Esophagus muscularis mucosa (tissue), 4 donors: ENCODE measurements around the gene ACSF3. TPM values are rescaled to one million over a fixed set of nuclear protein-coding genes. Genes with fewer than 3 reads are reported as not detected.

Experiments
- DNase-seq: peaks from one replicate; pipeline ENCODE4 v3.0.0-alpha.2; 2017; ENCODE audit errors: extremely low spot score
- H3K27ac ChIP-seq, 4 donors: fragments of 200-600 bp; sonication (generic); replicated peaks in 1 of 4; 1 replicate in 3 of 4; 2 replicates in 1 of 4; pipeline ENCODE4 v1.5.1; 2016 to 2019; ENCODE audit warnings: mild to moderate bottlenecking in 1 of 4
- H3K27me3 ChIP-seq, 4 donors: fragments of 200-600 bp; sonication (generic); one replicate each; pipeline versions ENCODE4 v1.5.1 to v1.6.0; 2016 to 2019
- H3K36me3 ChIP-seq, 4 donors: fragments of 200-600 bp; sonication (generic); one replicate each; pipeline ENCODE4 v1.5.1; 2016 to 2019
- H3K4me1 ChIP-seq, 4 donors: fragments of 200-600 bp; sonication (generic); one replicate each; pipeline ENCODE4 v1.5.1; 2016 to 2019
- H3K4me3 ChIP-seq, 4 donors: fragments of 200-600 bp; sonication (generic); 1 replicate in 2 of 4; 2 replicates in 2 of 4; pipeline ENCODE4 v1.5.1; 2016 to 2019; ENCODE audit warnings: mild to moderate bottlenecking in 4 of 4, moderate library complexity in 1 of 4
- H3K9me3 ChIP-seq, 4 donors: fragments of 200-600 bp; sonication (generic); 1 replicate in 3 of 4; 2 replicates in 1 of 4; pipeline ENCODE4 v1.5.1; 2016 to 2019
- EP300 ChIP-seq: sonication (generic); formaldehyde crosslinking; IDR thresholded peaks from one replicate; pipeline ENCODE4 v1.6.1; 2017; ENCODE audit warnings: antibody characterized with exemption
- POLR2A ChIP-seq: fragments of 450-650 bp; IDR thresholded peaks from one replicate; pipeline ENCODE4 v1.6.1; 2017; ENCODE audit warnings: antibody characterized with exemption, moderate library complexity, mild to moderate bottlenecking, low read depth
- POLR2AphosphoS5 ChIP-seq, 2 donors: sonication (generic); formaldehyde crosslinking; IDR thresholded peaks; one replicate each; pipeline ENCODE4 v1.6.1; 2017; ENCODE audit warnings: antibody characterized with exemption in 2 of 2
- WGBS: methylation state at CpG from one replicate; pipeline ENCODE4 v1.1.5; 2018; 5-methylcytosine and 5-hydroxymethylcytosine counted together
- intact Hi-C: fragments of 100-400 bp; cut with DNase I; formaldehyde crosslinking; loops from one replicate; pipeline ENCODE4 v1.15.1; 2023
- total RNA-seq, 4 donors: library from RNA; depleted of rRNA; stranded (reverse); fragments of >200 nt; gene quantifications; one replicate each; pipeline versions ENCODE4 v1.1.0 to v1.2.1, GENCODE V29; 2016
- TF ChIP-seq, protein P1 (sequence below), 3 experiments: fragments of 200-600 bp in 2 of 3; fragments of 450-650 bp in 1 of 3; sonication (generic) in 2 of 3; IDR thresholded peaks; one replicate each; pipeline ENCODE4 v1.5.1; 2017 to 2019; ENCODE audit warnings: antibody characterized with exemption in 3 of 3, mild to moderate bottlenecking in 2 of 3, moderate library complexity in 1 of 3

Gene ACSF3
- total RNA-seq, 4 donors from 2014 or later, result 23.5 to 29.8 (median 27.2) TPM

- no peak for DNase-seq
- Histone ChIP-seq H3K27ac (no peak overlapping the region), H3K4me3 (no peak overlapping the region), H3K36me3 (peaks cover 23 to 93% (median 84%) of the 10 kb centered on the region in 4 donors), H3K4me1 (peaks cover 0 to under 1% (median 0%) of the 10 kb centered on the region in 4 donors), H3K27me3 (no peaks in the 10 kb centered on the region), H3K9me3 (no peaks in the 10 kb centered on the region)
- WGBS, result 95% methylated on average over 20 of the region's 22 CpGs
- TF ChIP-seq, protein P1, sequence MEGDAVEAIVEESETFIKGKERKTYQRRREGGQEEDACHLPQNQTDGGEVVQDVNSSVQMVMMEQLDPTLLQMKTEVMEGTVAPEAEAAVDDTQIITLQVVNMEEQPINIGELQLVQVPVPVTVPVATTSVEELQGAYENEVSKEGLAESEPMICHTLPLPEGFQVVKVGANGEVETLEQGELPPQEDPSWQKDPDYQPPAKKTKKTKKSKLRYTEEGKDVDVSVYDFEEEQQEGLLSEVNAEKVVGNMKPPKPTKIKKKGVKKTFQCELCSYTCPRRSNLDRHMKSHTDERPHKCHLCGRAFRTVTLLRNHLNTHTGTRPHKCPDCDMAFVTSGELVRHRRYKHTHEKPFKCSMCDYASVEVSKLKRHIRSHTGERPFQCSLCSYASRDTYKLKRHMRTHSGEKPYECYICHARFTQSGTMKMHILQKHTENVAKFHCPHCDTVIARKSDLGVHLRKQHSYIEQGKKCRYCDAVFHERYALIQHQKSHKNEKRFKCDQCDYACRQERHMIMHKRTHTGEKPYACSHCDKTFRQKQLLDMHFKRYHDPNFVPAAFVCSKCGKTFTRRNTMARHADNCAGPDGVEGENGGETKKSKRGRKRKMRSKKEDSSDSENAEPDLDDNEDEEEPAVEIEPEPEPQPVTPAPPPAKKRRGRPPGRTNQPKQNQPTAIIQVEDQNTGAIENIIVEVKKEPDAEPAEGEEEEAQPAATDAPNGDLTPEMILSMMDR (IDR thresholded peaks at IDR 0.05), result no peak
- TF ChIP-seq POLR2A (no peak), POLR2AphosphoS5 (IDR thresholded peaks at IDR 0.05) (no peak), EP300 (no peak)
- intact Hi-C loops, result no loop called here
Observed at GRCh38 chr16:89103156-89103555, 9.5 kb downstream of the ACSF3 start.

GRCh38 chr16:89103781-89104180, 10.1 kb downstream of the ACSF3 start:
- H3K4me1 ChIP-seq, result no peaks in the 10 kb centered on the region
- no peak overlapping the region for H3K27ac ChIP-seq
- H3K4me3 ChIP-seq, result no peak overlapping the region
- WGBS, result 86% methylated on average over 11 of the region's 16 CpGs
- intact Hi-C loops, result no loop called here
- H3K36me3 ChIP-seq, result peaks cover 23 to 99% (median 85%) of the 10 kb centered on the region in 4 donors
- no peak for DNase-seq
- no peaks in the 10 kb centered on the region for H3K27me3 ChIP-seq
- H3K9me3 ChIP-seq, result no peaks in the 10 kb centered on the region
- TF ChIP-seq POLR2AphosphoS5 (IDR thresholded peaks at IDR 0.05) (no peak), POLR2A (no peak), EP300 (no peak)
- TF ChIP-seq, protein P1 (IDR thresholded peaks at IDR 0.05), result no peak

- Histone ChIP-seq H3K4me1 (no peaks in the 10 kb centered on the region), H3K4me3 (no peak overlapping the region), H3K36me3 (peaks cover 23 to 94% (median 80%) of the 10 kb centered on the region in 4 donors), H3K27ac (no peak overlapping the region), H3K27me3 (no peaks in the 10 kb centered on the region), H3K9me3 (no peaks in the 10 kb centered on the region)
- TF ChIP-seq, protein P1 (IDR thresholded peaks at IDR 0.05), result no peak
- TF ChIP-seq POLR2A, result no peak
- WGBS, result 80% methylated on average over 9 of the region's 10 CpGs
- intact Hi-C loops, result no loop called here
- DNase-seq, result no peak
Observed at GRCh38 chr16:89104303-89104702, 10.7 kb downstream of the ACSF3 start.

DNA sequence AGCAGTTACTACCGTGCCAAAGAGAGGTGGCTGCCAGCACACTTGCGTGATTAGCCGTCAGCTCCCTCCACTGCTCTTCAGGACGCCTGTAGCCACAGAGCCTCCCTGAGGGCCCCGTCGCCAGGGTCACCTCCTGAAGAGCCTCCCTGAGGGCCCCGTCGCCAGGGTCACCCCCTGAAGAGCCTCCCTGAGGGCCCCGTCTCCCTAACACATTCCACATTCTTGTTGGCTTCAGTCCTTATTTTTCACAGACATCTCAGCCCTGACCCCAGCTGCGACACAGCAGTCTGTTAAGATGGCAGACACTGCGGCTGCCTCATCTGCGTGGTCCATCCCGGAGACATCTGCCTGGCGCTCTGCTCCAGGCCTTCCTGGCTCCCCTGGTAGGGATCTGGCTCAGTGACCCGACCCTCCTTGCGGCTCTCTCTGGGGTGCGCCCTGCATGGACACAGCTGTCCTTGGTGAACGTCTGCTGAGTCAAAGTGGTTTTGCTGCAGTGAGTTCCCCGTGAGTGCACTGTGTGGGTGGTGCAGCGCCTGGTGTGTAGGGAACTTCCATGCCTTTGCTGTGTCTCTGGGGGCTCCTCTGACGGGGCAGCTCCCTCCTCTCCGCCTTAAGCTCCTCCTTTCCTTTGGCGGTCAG, 11.4 kb downstream of the ACSF3 start:
- peaks cover 23 to 92% (median 78%) of the 10 kb centered on the region in 4 donors for H3K36me3 ChIP-seq
- DNase-seq, result no peak
- no peak overlapping the region for H3K27ac ChIP-seq
- no peak overlapping the region for H3K4me3 ChIP-seq
- no peaks in the 10 kb centered on the region for H3K4me1 ChIP-seq
- intact Hi-C loops, result no loop called here
- no peaks in the 10 kb centered on the region for H3K27me3 ChIP-seq
- TF ChIP-seq, protein P1 (IDR thresholded peaks at IDR 0.05), result no peak
- TF ChIP-seq POLR2A (no peak), POLR2AphosphoS5 (IDR thresholded peaks at IDR 0.05) (no peak), EP300 (no peak)
- H3K9me3 ChIP-seq, result no peaks in the 10 kb centered on the region
- WGBS, result 78% methylated on average over 12 of the region's 23 CpGs
